Loucy (cell line): ENCODE measurements around the gene FAM200C.

Experiments
- H2AFZ ChIP-seq: fragments of 200-600 bp; sonication (generic); 2 replicates; pipeline ENCODE4 v1.6.0; 2016; ENCODE audit warnings: antibody characterized with exemption, mild to moderate bottlenecking, low read length, moderate library complexity
- H3F3A ChIP-seq: fragments of 200-600 bp; 2 replicates; pipeline ENCODE4 v1.6.0; 2016; ENCODE audit warnings: antibody characterized with exemption, low read depth, mild to moderate bottlenecking
- H3K27me3 ChIP-seq: fragments of 200-600 bp; sonication (generic); 2 replicates; pipeline ENCODE4 v1.6.1; 2014; ENCODE audit warnings: low read length, mild to moderate bottlenecking; ENCODE audit not compliant: insufficient read depth, poor library complexity, severe bottlenecking
- H3K36me3 ChIP-seq: fragments of 200-600 bp; sonication (generic); 2 replicates; pipeline ENCODE4 v1.6.1; 2016; ENCODE audit warnings: low read length; ENCODE audit not compliant: insufficient read depth
- H3K4me1 ChIP-seq: fragments of 200-600 bp; sonication (generic); 2 replicates; pipeline ENCODE4 v1.5.1; 2014; ENCODE audit warnings: low read length, mild to moderate bottlenecking; ENCODE audit not compliant: insufficient read depth, poor library complexity, severe bottlenecking
- H3K4me2 ChIP-seq: fragments of 200-600 bp; sonication (generic); 2 replicates; pipeline ENCODE4 v1.6.0; 2014; ENCODE audit warnings: antibody characterized with exemption, low read length, low read depth, mild to moderate bottlenecking; ENCODE audit not compliant: poor library complexity, severe bottlenecking
- H3K4me3 ChIP-seq: fragments of 200-600 bp; sonication (generic); 2 replicates; pipeline ENCODE4 v1.5.1; 2014; ENCODE audit warnings: low read length, mild to moderate bottlenecking, mixed read lengths; ENCODE audit not compliant: poor library complexity, severe bottlenecking
- H3K79me2 ChIP-seq: fragments of 200-600 bp; sonication (generic); 2 replicates; pipeline ENCODE4 v1.6.1; 2014; ENCODE audit warnings: low read length; ENCODE audit not compliant: insufficient read depth
- H3K9ac ChIP-seq: fragments of 200-600 bp; sonication (generic); 2 replicates; pipeline ENCODE4 v1.6.0; 2014; ENCODE audit warnings: mild to moderate bottlenecking, low read depth, low read length, moderate library complexity; ENCODE audit not compliant: poor library complexity, severe bottlenecking
- H3K9me2 ChIP-seq: fragments of 200-600 bp; sonication (generic); replicated peaks from 2 replicates; pipeline ENCODE4 v1.6.1; 2016; ENCODE audit warnings: low read depth, low read length, mixed read lengths
- H3K9me3 ChIP-seq: fragments of 200-600 bp; sonication (generic); 2 replicates; pipeline ENCODE4 v1.6.1; 2014; ENCODE audit warnings: mild to moderate bottlenecking, antibody characterized with exemption, low read length, low read depth; ENCODE audit not compliant: insufficient read depth
- H4K20me1 ChIP-seq: fragments of 200-600 bp; sonication (generic); 2 replicates; pipeline ENCODE4 v1.6.0; 2014; ENCODE audit warnings: antibody characterized with exemption, low read length, mild to moderate bottlenecking; ENCODE audit not compliant: insufficient read depth, poor library complexity, severe bottlenecking
- CTCF ChIP-seq: fragments of 200-600 bp; sonication (generic); conservative IDR thresholded peaks from 2 replicates; pipeline ENCODE4 v1.5.1; 2014; ENCODE audit warnings: mild to moderate bottlenecking, antibody characterized with exemption, low read length
- EZH2phosphoT487 ChIP-seq: fragments of 200-600 bp; IDR thresholded peaks from 2 replicates; pipeline ENCODE4 v1.6.1; 2018; ENCODE audit warnings: antibody characterized with exemption, mild to moderate bottlenecking, moderate library complexity, borderline replicate concordance

The FAM200C gene

GRCh38 chr5:160375166-160375565 lies 24.7 kb downstream of the FAM200C start:
- no peaks in the 10 kb centered on the region for H3K9me3 ChIP-seq
- H3K4me3 ChIP-seq, result no peak overlapping the region
- no peak overlapping the region for H3K9ac ChIP-seq
- no peaks in the 10 kb centered on the region for H3K36me3 ChIP-seq
- no peak overlapping the region for H2AFZ ChIP-seq
- H3K79me2 ChIP-seq, result no peaks in the 10 kb centered on the region
- no peaks in the 10 kb centered on the region for H3K9me2 ChIP-seq
- no peaks in the 10 kb centered on the region for H4K20me1 ChIP-seq
- no peak overlapping the region for H3K4me2 ChIP-seq
- no peaks in the 10 kb centered on the region for H3K27me3 ChIP-seq
- H3K4me1 ChIP-seq, result no peaks in the 10 kb centered on the region
- no peaks in the 10 kb centered on the region for H3F3A ChIP-seq
- no peak for TF ChIP-seq CTCF
- TF ChIP-seq EZH2phosphoT487, result no peak

- no peak overlapping the region for H3K4me3 ChIP-seq
- no peaks in the 10 kb centered on the region for H3K9me3 ChIP-seq
- no peak overlapping the region for H3K4me2 ChIP-seq
- TF ChIP-seq CTCF (no peak), EZH2phosphoT487 (no peak)
- no peak overlapping the region for H2AFZ ChIP-seq
- no peaks in the 10 kb centered on the region for H3F3A ChIP-seq
- H3K9ac ChIP-seq, result no peak overlapping the region
- H3K9me2 ChIP-seq, result no peaks in the 10 kb centered on the region
- no peaks in the 10 kb centered on the region for H3K79me2 ChIP-seq
- H4K20me1 ChIP-seq, result no peaks in the 10 kb centered on the region
- no peaks in the 10 kb centered on the region for H3K27me3 ChIP-seq
- H3K36me3 ChIP-seq, result no peaks in the 10 kb centered on the region
- no peaks in the 10 kb centered on the region for H3K4me1 ChIP-seq
These were observed 28.6 kb downstream of the FAM200C start for GRCh38 chr5:160371294-160371693.

- TF ChIP-seq CTCF (no peak), EZH2phosphoT487 (no peak)
- no peaks in the 10 kb centered on the region for H3K79me2 ChIP-seq
- H3K4me3 ChIP-seq, result no peak overlapping the region
- no peaks in the 10 kb centered on the region for H3K27me3 ChIP-seq
- H2AFZ ChIP-seq, result no peak overlapping the region
- no peaks in the 10 kb centered on the region for H4K20me1 ChIP-seq
- H3K9me3 ChIP-seq, result no peaks in the 10 kb centered on the region
- no peaks in the 10 kb centered on the region for H3K9me2 ChIP-seq
- no peaks in the 10 kb centered on the region for H3K36me3 ChIP-seq
- H3K4me2 ChIP-seq, result no peak overlapping the region
- H3F3A ChIP-seq, result no peaks in the 10 kb centered on the region
- H3K4me1 ChIP-seq, result no peaks in the 10 kb centered on the region
- no peak overlapping the region for H3K9ac ChIP-seq
These were observed 29.2 kb downstream of the FAM200C start for GRCh38 chr5:160370713-160371034.
